OCI-LY1 (cell line): ENCODE data around the gene QRFP.
A peak's percentile ranks its signal among the peaks of the same experiment; 100 is the strongest.

Experiments
- H2AFZ ChIP-seq: fragments of 200-600 bp; sonication (generic), shearing (Covaris generic); 2 replicates; pipeline ENCODE4 v1.6.0; 2014; ENCODE audit warnings: antibody characterized with exemption, mild to moderate bottlenecking, low read length
- H3F3A ChIP-seq: fragments of 200-600 bp; sonication (generic), shearing (Covaris generic); 2 replicates; pipeline ENCODE4 v1.6.0; 2014; ENCODE audit warnings: mild to moderate bottlenecking, antibody characterized with exemption, low read length, moderate library complexity; ENCODE audit not compliant: insufficient read depth
- H3K27ac ChIP-seq: fragments of 200-600 bp; sonication (generic); 2 replicates; pipeline ENCODE4 v1.5.1; 2014; ENCODE audit warnings: low read length, mixed run types, mild to moderate bottlenecking, low read depth; ENCODE audit not compliant: poor library complexity, severe bottlenecking
- H3K27me3 ChIP-seq: fragments of 200-600 bp; sonication (generic); 2 replicates; pipeline ENCODE4 v1.6.0; 2014; ENCODE audit warnings: antibody characterized with exemption, mild to moderate bottlenecking, low read length, moderate library complexity; ENCODE audit not compliant: insufficient read depth
- H3K36me3 ChIP-seq: fragments of 200-600 bp; sonication (generic); 2 replicates; pipeline ENCODE4 v1.6.1; 2014; ENCODE audit warnings: mild to moderate bottlenecking, antibody characterized with exemption, low read length, moderate library complexity, mixed read lengths; ENCODE audit not compliant: insufficient read depth
- H3K4me1 ChIP-seq: fragments of 200-600 bp; sonication (generic); 2 replicates; pipeline ENCODE4 v1.5.1; 2014; ENCODE audit warnings: mild to moderate bottlenecking, low read length, moderate library complexity; ENCODE audit not compliant: insufficient read depth, severe bottlenecking
- H3K4me2 ChIP-seq: fragments of 200-600 bp; sonication (generic), shearing (Covaris generic); 2 replicates; pipeline ENCODE4 v1.6.1; 2014; ENCODE audit warnings: low read length
- H3K4me3 ChIP-seq: fragments of 200-600 bp; sonication (generic); 2 replicates; pipeline ENCODE4 v1.5.1; 2014; ENCODE audit warnings: low read length, low read depth, mild to moderate bottlenecking, mixed read lengths; ENCODE audit not compliant: poor library complexity, severe bottlenecking
- H3K79me2 ChIP-seq: fragments of 200-600 bp; shearing (Covaris generic); 2 replicates; pipeline ENCODE4 v1.6.1; 2016; ENCODE audit warnings: mixed run types, low read length, mixed read lengths; ENCODE audit not compliant: insufficient read depth
- H3K9ac ChIP-seq: fragments of 200-600 bp; sonication (generic), shearing (Covaris generic); 2 replicates; pipeline ENCODE4 v1.6.1; 2014; ENCODE audit warnings: mild to moderate bottlenecking, low read length, mixed read lengths
- H3K9me2 ChIP-seq: fragments of 200-600 bp; sonication (generic), shearing (Covaris generic); 2 replicates; pipeline ENCODE4 v1.6.1; 2014; ENCODE audit warnings: low read depth, mild to moderate bottlenecking, low read length, mixed read lengths
- H3K9me3 ChIP-seq: fragments of 200-600 bp; shearing (Covaris generic); 2 replicates; pipeline ENCODE4 v1.6.1; 2014; ENCODE audit warnings: low read length, mixed read lengths
- H4K20me1 ChIP-seq: fragments of 200-600 bp; sonication (generic), shearing (Covaris generic); 2 replicates; pipeline ENCODE4 v1.6.0; 2016; ENCODE audit warnings: mild to moderate bottlenecking, low read length; ENCODE audit not compliant: insufficient read depth
- EZH2 ChIP-seq: fragments of 200-600 bp; sonication (generic), shearing (Covaris generic); IDR thresholded peaks from 2 replicates; pipeline ENCODE4 v1.8.0; 2017; ENCODE audit warnings: borderline replicate concordance, mixed run types, mild to moderate bottlenecking, antibody characterized with exemption, low read length, moderate library complexity, mixed read lengths
- TF ChIP-seq, protein P1 (sequence below): fragments of 200-600 bp; sonication (generic), shearing (Covaris generic); IDR thresholded peaks from 2 replicates; pipeline ENCODE4 v1.5.1; 2017; ENCODE audit warnings: mild to moderate bottlenecking, antibody characterized with exemption, low read length, moderate library complexity, mixed read lengths

Gene QRFP

DNA sequence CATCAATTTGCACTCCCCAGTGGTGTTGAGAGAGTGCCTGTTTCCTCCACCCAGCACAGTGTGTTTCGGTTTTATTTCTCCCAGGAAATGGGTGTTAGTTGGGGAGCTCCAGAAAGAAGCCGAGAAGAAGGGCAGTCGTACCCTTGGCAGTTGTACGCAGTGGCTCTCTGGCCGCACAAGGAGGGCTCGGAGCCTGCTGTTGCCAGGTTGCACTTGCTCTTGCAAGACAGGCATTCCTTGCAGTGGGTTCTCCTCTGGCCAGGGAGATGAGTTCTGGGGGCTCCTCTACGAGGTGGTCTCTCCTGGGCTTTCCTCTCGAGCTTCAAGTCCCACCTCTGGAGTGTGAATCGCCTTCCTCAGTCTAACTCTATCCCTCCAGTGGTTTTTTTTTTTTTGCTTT, 29.1 kb downstream of the QRFP start:
- H3K4me1 ChIP-seq: peaks cover 11% of the 10 kb centered on the region
- H3K4me2 ChIP-seq: no peak overlapping the region
- no peaks in the 10 kb centered on the region for H3F3A ChIP-seq
- H3K27ac ChIP-seq: no peak overlapping the region
- H3K4me3 ChIP-seq: no peak overlapping the region
- H4K20me1 ChIP-seq: no peaks in the 10 kb centered on the region
- no peaks in the 10 kb centered on the region for H3K36me3 ChIP-seq
- no peak overlapping the region for H3K9ac ChIP-seq
- H3K9me3 ChIP-seq: no peaks in the 10 kb centered on the region
- no peak overlapping the region for H2AFZ ChIP-seq
- no peaks in the 10 kb centered on the region for H3K27me3 ChIP-seq
- TF ChIP-seq, protein P1, sequence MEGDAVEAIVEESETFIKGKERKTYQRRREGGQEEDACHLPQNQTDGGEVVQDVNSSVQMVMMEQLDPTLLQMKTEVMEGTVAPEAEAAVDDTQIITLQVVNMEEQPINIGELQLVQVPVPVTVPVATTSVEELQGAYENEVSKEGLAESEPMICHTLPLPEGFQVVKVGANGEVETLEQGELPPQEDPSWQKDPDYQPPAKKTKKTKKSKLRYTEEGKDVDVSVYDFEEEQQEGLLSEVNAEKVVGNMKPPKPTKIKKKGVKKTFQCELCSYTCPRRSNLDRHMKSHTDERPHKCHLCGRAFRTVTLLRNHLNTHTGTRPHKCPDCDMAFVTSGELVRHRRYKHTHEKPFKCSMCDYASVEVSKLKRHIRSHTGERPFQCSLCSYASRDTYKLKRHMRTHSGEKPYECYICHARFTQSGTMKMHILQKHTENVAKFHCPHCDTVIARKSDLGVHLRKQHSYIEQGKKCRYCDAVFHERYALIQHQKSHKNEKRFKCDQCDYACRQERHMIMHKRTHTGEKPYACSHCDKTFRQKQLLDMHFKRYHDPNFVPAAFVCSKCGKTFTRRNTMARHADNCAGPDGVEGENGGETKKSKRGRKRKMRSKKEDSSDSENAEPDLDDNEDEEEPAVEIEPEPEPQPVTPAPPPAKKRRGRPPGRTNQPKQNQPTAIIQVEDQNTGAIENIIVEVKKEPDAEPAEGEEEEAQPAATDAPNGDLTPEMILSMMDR: no peak
- TF ChIP-seq EZH2: no peak
- H3K79me2 ChIP-seq: no peaks in the 10 kb centered on the region
- no peaks in the 10 kb centered on the region for H3K9me2 ChIP-seq

DNA sequence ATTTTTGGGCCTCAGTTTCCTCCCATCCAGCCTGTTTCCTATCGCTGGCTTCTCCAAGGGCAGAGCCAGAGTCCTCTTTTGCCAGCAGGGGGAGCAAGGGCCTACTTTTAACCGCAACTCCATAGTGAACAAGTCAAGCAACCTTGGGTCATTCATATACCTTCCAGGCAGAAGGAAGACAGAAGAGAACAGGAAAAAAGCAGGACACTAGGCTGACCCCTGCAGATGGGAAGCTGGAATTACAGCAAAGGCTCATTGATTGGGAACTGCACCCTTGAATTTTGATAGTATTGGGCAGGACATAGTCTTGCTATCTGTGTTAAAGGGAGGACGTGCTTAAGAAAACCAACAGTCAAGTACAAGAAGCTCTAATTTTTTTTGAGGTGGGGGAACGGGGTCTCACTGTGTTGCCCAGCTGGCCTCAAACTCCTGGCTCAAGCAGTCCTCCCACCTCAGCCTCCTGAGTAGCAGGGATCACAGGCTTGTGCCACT, 30.1 kb downstream of the QRFP start:
- H3K4me1 ChIP-seq: peaks cover 11% of the 10 kb centered on the region
- H3F3A ChIP-seq: no peaks in the 10 kb centered on the region
- no peaks in the 10 kb centered on the region for H3K9me3 ChIP-seq
- TF ChIP-seq, protein P1: peak; percentile 95
- no peak for TF ChIP-seq EZH2
- H3K4me2 ChIP-seq: no peak overlapping the region
- no peaks in the 10 kb centered on the region for H3K27me3 ChIP-seq
- no peak overlapping the region for H3K27ac ChIP-seq
- no peak overlapping the region for H3K4me3 ChIP-seq
- no peak overlapping the region for H2AFZ ChIP-seq
- no peak overlapping the region for H3K9ac ChIP-seq
- H3K9me2 ChIP-seq: no peaks in the 10 kb centered on the region
- no peaks in the 10 kb centered on the region for H3K79me2 ChIP-seq
- H3K36me3 ChIP-seq: no peaks in the 10 kb centered on the region
- no peaks in the 10 kb centered on the region for H4K20me1 ChIP-seq

DNA sequence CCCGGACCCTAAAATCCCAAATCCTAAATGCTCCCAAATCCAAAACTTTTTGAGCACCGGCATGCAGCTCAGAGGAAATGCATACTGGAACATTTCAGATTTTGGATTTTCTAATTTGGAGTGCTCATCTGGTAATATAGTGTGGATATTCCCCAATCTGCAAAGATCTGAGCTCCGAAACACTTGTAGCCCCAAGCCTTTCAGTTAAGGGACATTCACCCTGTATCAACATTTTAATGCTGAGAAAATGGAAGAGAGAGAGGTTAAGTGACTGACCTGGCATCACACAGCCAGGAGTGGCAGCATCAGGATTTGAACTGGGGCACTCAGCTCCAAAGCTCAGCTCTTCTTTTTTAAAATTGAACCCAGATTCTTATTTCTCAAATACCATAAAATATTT, 30.7 kb downstream of the QRFP start:
- Histone ChIP-seq H4K20me1 (no peaks in the 10 kb centered on the region), H3K9me2 (no peaks in the 10 kb centered on the region), H3F3A (no peaks in the 10 kb centered on the region), H3K9me3 (no peaks in the 10 kb centered on the region), H3K79me2 (no peaks in the 10 kb centered on the region), H3K4me2 (no peak overlapping the region), H2AFZ (no peak overlapping the region), H3K4me3 (no peak overlapping the region), H3K27ac (no peak overlapping the region), H3K36me3 (no peaks in the 10 kb centered on the region), H3K9ac (no peak overlapping the region), H3K27me3 (no peaks in the 10 kb centered on the region), H3K4me1 (peaks cover 7% of the 10 kb centered on the region)
- TF ChIP-seq EZH2: no peak
- TF ChIP-seq, protein P1: no peak
